HepG2 (cell line): ENCODE measurements around the gene GALNT5.

Experiments
- ZNF670 ChIP-seq: sonication (generic); formaldehyde crosslinking; IDR thresholded peaks from 2 replicates; pipeline ENCODE4 v1.8.0; 2022; ENCODE audit warnings: mild to moderate bottlenecking, missing genetic modification reagents, borderline replicate concordance
- ZNF776 ChIP-seq: sonication (generic); formaldehyde crosslinking; IDR thresholded peaks from 2 replicates; pipeline ENCODE4 v1.4.0; 2020; ENCODE audit warnings: mild to moderate bottlenecking, missing genetic modification reagents

- no peak for TF ChIP-seq ZNF670 (CRISPR knock-in tag)
- TF ChIP-seq ZNF776 (CRISPR knock-in tag): no peak
Measured at GRCh38 chr2:157262248-157262647, 4.7 kb downstream of the GALNT5 start.
